GM18907 (cell line): ENCODE results near the gene SPTBN1.
A peak's percentile ranks its signal among the peaks of the same experiment; 100 is the strongest.

Source experiments
- ATAC-seq: cut with Tn5 transposase; IDR thresholded peaks from one replicate; pipeline ENCODE4 v1.9.1; 2021; ENCODE audit warnings: mild to moderate bottlenecking, moderate library complexity; ENCODE audit not compliant: unreplicated experiment

The SPTBN1 gene

GRCh38 chr2:54603357-54603756, 147.2 kb downstream of the SPTBN1 start:
- no peak for ATAC-seq

- ATAC-seq = no peak
Measured at GRCh38 chr2:54603796-54604195, 147.7 kb downstream of the SPTBN1 start.

- ATAC-seq = no peak
Measured at GRCh38 chr2:54604871-54605270, 148.7 kb downstream of the SPTBN1 start.

- ATAC-seq = no peak
Measured at GRCh38 chr2:54605836-54606235, 149.7 kb downstream of the SPTBN1 start.

- no peak for ATAC-seq
Measured at GRCh38 chr2:54606393-54606958, 150.3 kb downstream of the SPTBN1 start.

- ATAC-seq = no peak
Measured at GRCh38 chr2:54608224-54608623, 152.1 kb downstream of the SPTBN1 start.

- no peak for ATAC-seq
Measured at GRCh38 chr2:54609241-54609640, 153.1 kb downstream of the SPTBN1 start.

- ATAC-seq = no peak
Measured at GRCh38 chr2:54609647-54610046, 153.5 kb downstream of the SPTBN1 start.

- ATAC-seq = no peak
Measured at GRCh38 chr2:54610700-54611099, 154.6 kb downstream of the SPTBN1 start.

GRCh38 chr2:54611830-54612545, 155.9 kb downstream of the SPTBN1 start:
- ATAC-seq = no peak

GRCh38 chr2:54613386-54613785, 157.3 kb downstream of the SPTBN1 start:
- no peak for ATAC-seq

GRCh38 chr2:54613794-54614257, 157.7 kb downstream of the SPTBN1 start:
- peak; percentile 70 for ATAC-seq

GRCh38 chr2:54614819-54615218, 158.7 kb downstream of the SPTBN1 start:
- ATAC-seq = no peak

GRCh38 chr2:54615832-54616534, 159.9 kb downstream of the SPTBN1 start:
- ATAC-seq = no peak

- ATAC-seq = no peak
Measured at GRCh38 chr2:54617409-54617808, 161.3 kb downstream of the SPTBN1 start.

- ATAC-seq = no peak
Measured at GRCh38 chr2:54618646-54619565, 162.8 kb downstream of the SPTBN1 start.

GRCh38 chr2:54619660-54620231, 163.6 kb downstream of the SPTBN1 start:
- no peak for ATAC-seq

GRCh38 chr2:54620948-54621347, 164.8 kb downstream of the SPTBN1 start:
- no peak for ATAC-seq

GRCh38 chr2:54624591-54625071, 168.5 kb downstream of the SPTBN1 start:
- no peak for ATAC-seq

- ATAC-seq = no peak
Measured at GRCh38 chr2:54626131-54626530, 170.0 kb downstream of the SPTBN1 start.
